ENCODE data around the gene UROS. TPM values are rescaled to one million over a fixed set of nuclear protein-coding genes. Genes with fewer than 3 reads are reported as not detected.

UROS gene
- total and polyA plus RNA-seq, 9 donors, result 18.5 to 82.5 (median 28.6) TPM

- Histone ChIP-seq H3K4me1 (ENCODE audit: insufficient read depth) (peaks cover 6% of the 10 kb centered on the region), H3K4me3 (no peak overlapping the region), H3K36me3 (no peaks in the 10 kb centered on the region), H3K9me3 (no peaks in the 10 kb centered on the region), H3K27me3 (no peaks in the 10 kb centered on the region), H3K27ac (no peak overlapping the region)
- DNase-seq, result no peak
- intact Hi-C loops (cut with DNase I), result no loop called here
- WGBS, 3 donors, result 90 to 94% (median 93%) methylated on average over 6 of the region's 6 CpGs
- no peak for TF ChIP-seq EP300 (IDR thresholded peaks at IDR 0.05)
- no peak for TF ChIP-seq POLR2A (IDR thresholded peaks at IDR 0.05)
- TF ChIP-seq CTCF (IDR thresholded peaks at IDR 0.05), result no peak
These were observed 5.6 kb downstream of the UROS start for GRCh38 chr10:125817337-125817946.

- WGBS, 3 donors, result 79 to 80% (median 80%) methylated on average over 4 of the region's 4 CpGs
- Histone ChIP-seq H3K27me3 (no peaks in the 10 kb centered on the region), H3K4me1 (ENCODE audit: insufficient read depth) (peaks cover 2% of the 10 kb centered on the region), H3K9me3 (no peaks in the 10 kb centered on the region), H3K27ac (no peak overlapping the region), H3K4me3 (no peak overlapping the region), H3K36me3 (no peaks in the 10 kb centered on the region)
- intact Hi-C loops (cut with DNase I), result no loop called here
- no peak for DNase-seq
- TF ChIP-seq EP300 (IDR thresholded peaks at IDR 0.05) (no peak), POLR2A (IDR thresholded peaks at IDR 0.05) (no peak), CTCF (IDR thresholded peaks at IDR 0.05) (no peak)
These were observed 6.5 kb downstream of the UROS start for GRCh38 chr10:125816548-125816947.

- TF ChIP-seq EP300 (IDR thresholded peaks at IDR 0.05) (no peak), POLR2A (IDR thresholded peaks at IDR 0.05) (no peak), CTCF (IDR thresholded peaks at IDR 0.05) (no peak)
- no peaks in the 10 kb centered on the region for H3K36me3 ChIP-seq
- no peak for DNase-seq
- 38 to 73% (median 38%) methylated on average over 1 of the region's 1 CpG for WGBS, 3 donors
- no peak overlapping the region for H3K27ac ChIP-seq
- no peaks in the 10 kb centered on the region for H3K9me3 ChIP-seq
- no peak overlapping the region for H3K4me3 ChIP-seq
- H3K4me1 ChIP-seq (ENCODE audit: insufficient read depth), result peaks cover 2% of the 10 kb centered on the region
- intact Hi-C loops (cut with DNase I), result no loop called here
- H3K27me3 ChIP-seq, result no peaks in the 10 kb centered on the region
These were observed 7.3 kb downstream of the UROS start for GRCh38 chr10:125815764-125816163.

GRCh38 chr10:125812128-125812750 lies 10.8 kb downstream of the UROS start:
- 13 to 32% (median 17%) methylated on average over 1 of the region's 1 CpG for WGBS, 3 donors
- Histone ChIP-seq H3K4me3 (no peak overlapping the region), H3K27me3 (no peaks in the 10 kb centered on the region), H3K4me1 (ENCODE audit: insufficient read depth) (peaks cover 2% of the 10 kb centered on the region), H3K36me3 (no peaks in the 10 kb centered on the region), H3K9me3 (no peaks in the 10 kb centered on the region), H3K27ac (no peak overlapping the region)
- TF ChIP-seq POLR2A (IDR thresholded peaks at IDR 0.05), result no peak
- TF ChIP-seq EP300 (IDR thresholded peaks at IDR 0.05), result no peak
- TF ChIP-seq CTCF (IDR thresholded peaks at IDR 0.05), result no peak
- DNase-seq, result peak in 3 of 5 donors; percentile 42 to 77 (median 47)
- intact Hi-C loops (cut with DNase I), result no loop called here
